ENCODE data around the gene WDFY4. TPM values are rescaled to one million over a fixed set of nuclear protein-coding genes. Genes with fewer than 3 reads are reported as not detected.

Gene WDFY4
- total RNA-seq, 1 experiment from 2014 or later = 0.23 TPM

GRCh38 chr10:48692748-48693147, 8.1 kb downstream of the WDFY4 start:
- POLR2A ChIA-PET = no interaction called here

GRCh38 chr10:48693206-48693605, 8.5 kb downstream of the WDFY4 start:
- no peak overlapping the region for H3K4me3 ChIP-seq (ENCODE audit: low read depth in 2 of 2, low read length in 2 of 2)
- no peaks in the 10 kb centered on the region for H3K36me3 ChIP-seq (ENCODE audit: control insufficient read depth, insufficient read depth, low read length)
- POLR2A ChIA-PET = no interaction called here
- no peaks in the 10 kb centered on the region for H3K9me3 ChIP-seq (ENCODE audit: control insufficient read depth, insufficient read depth, low read depth, low read length)
- H3K4me1 ChIP-seq (ENCODE audit: control insufficient read depth, insufficient read depth, low read length) = no peaks in the 10 kb centered on the region
- TF ChIP-seq CTCF (IDR thresholded peaks at IDR 0.05) = no peak
- ATAC-seq (no peak; the same call in 1 of the 2 replicates), DNase-seq (ENCODE audit: low read depth, low spot score) (no peak)
- in situ Hi-C loops (cut with HindIII; ENCODE audit: low pct_unique_long_range_greater_than_20kb, low sequenced_read_pairs) (no loop called here), intact Hi-C loops (cut with micrococcal nuclease; ENCODE audit: unreplicated experiment) (no loop called here)
- CTCF ChIA-PET = no interaction called here
- BruUV-seq (replicated peaks) = no TSS peak
- peaks cover 2% of the 10 kb centered on the region; the same call in 1 of the 2 replicates for H3K27me3 ChIP-seq (ENCODE audit: control insufficient read depth, insufficient read depth, low read length)
- no peak overlapping the region for H3K27ac ChIP-seq (ENCODE audit: low read length)

More at GRCh38 chr10:48692748-48693147, 8.1 kb downstream of the WDFY4 start:
- Histone ChIP-seq H3K9me3 (ENCODE audit: control insufficient read depth, insufficient read depth, low read depth, low read length) (no peaks in the 10 kb centered on the region), H3K4me3 (ENCODE audit: low read depth in 2 of 2, low read length in 2 of 2) (no peak overlapping the region), H3K36me3 (ENCODE audit: control insufficient read depth, insufficient read depth, low read length) (no peaks in the 10 kb centered on the region), H3K27me3 (ENCODE audit: control insufficient read depth, insufficient read depth, low read length) (peaks cover 2% of the 10 kb centered on the region; the same call in 1 of the 2 replicates), H3K27ac (ENCODE audit: low read length) (no peak overlapping the region), H3K4me1 (ENCODE audit: control insufficient read depth, insufficient read depth, low read length) (no peaks in the 10 kb centered on the region)
- no TSS peak for BruUV-seq (replicated peaks)
- TF ChIP-seq CTCF (IDR thresholded peaks at IDR 0.05) (no peak), TCF7L2 (IDR thresholded peaks at IDR 0.05; ENCODE audit: low read depth, low read length) (no peak), SIN3A (IDR thresholded peaks at IDR 0.05; ENCODE audit: borderline replicate concordance, insufficient read depth, low read depth, low read length) (no peak), REST (IDR thresholded peaks at IDR 0.05; ENCODE audit: insufficient read depth in 1 of 2, low read depth in 2 of 2, low read length in 1 of 2) (no peak), POLR2AphosphoS5 (IDR thresholded peaks at IDR 0.05; ENCODE audit: low read depth, low read length) (no peak)
- intact Hi-C loops (cut with micrococcal nuclease; ENCODE audit: unreplicated experiment) = no loop called here
- DNase-seq (ENCODE audit: low read depth, low spot score) = no peak
- in situ Hi-C loops (cut with HindIII; ENCODE audit: low pct_unique_long_range_greater_than_20kb, low sequenced_read_pairs) = no loop called here
- ATAC-seq = no peak
- CTCF ChIA-PET = no interaction called here
